Activated T-cell treated with anti-CD3 and anti-CD28 coated beads, Interleukin-2, amount 50 U/mL, for 48 hours (primary cell): ENCODE data around the gene OPN1MW.
"Not testable (repeated sequence)": the region's sequence is repeated elsewhere in the genome, so short reads cannot be mapped to it uniquely, and the experiment has no call there.

Experiments used
- DNase-seq, 2 experiments: peaks; one replicate each; pipeline ENCODE4 v3.0.0-alpha.2; 2020

The OPN1MW gene

GRCh38 chrX:154211499-154211898 lies 29.1 kb downstream of the OPN1MW start:
- DNase-seq, result not testable (repeated sequence)

- DNase-seq, result not testable (repeated sequence)
These were observed 37.1 kb downstream of the OPN1MW start, which contains the start of gene OPN1MW2 for GRCh38 chrX:154219456-154219855. Gene OPN1MW2, plus strand, starts transcription at chrX:154219756. Its CDS starts 60 bp downstream, at chrX:154219816.

GRCh38 chrX:154225292-154225691 lies 42.9 kb downstream of the OPN1MW start:
- DNase-seq, result not testable (repeated sequence)

GRCh38 chrX:154226706-154227105 lies 44.3 kb downstream of the OPN1MW start:
- DNase-seq, result not testable (repeated sequence)

- DNase-seq, result not testable (repeated sequence)
These were observed 49.0 kb downstream of the OPN1MW start for GRCh38 chrX:154231443-154231842.

- DNase-seq, result not testable (repeated sequence)
These were observed 51.2 kb downstream of the OPN1MW start for GRCh38 chrX:154233620-154234019.

- not testable (repeated sequence) for DNase-seq
These were observed 56.7 kb downstream of the OPN1MW start for GRCh38 chrX:154238939-154239559.

- not testable (repeated sequence) for DNase-seq
These were observed 57.6 kb downstream of the OPN1MW start for GRCh38 chrX:154239982-154240503.
